Liver (tissue), 3 donors: Measurements from ENCODE around the gene FGFR4.

Experiments
- ATF3 ChIP-seq: IDR thresholded peaks from 2 replicates; pipeline ENCODE4 v1.6.1; 2016; ENCODE audit warnings: antibody characterized with exemption
- CTCF ChIP-seq: fragments of 150-350 bp; IDR thresholded peaks from 2 replicates; pipeline ENCODE4 v1.5.1; 2017; ENCODE audit warnings: improper control_type of control experiment, low read depth, low read length; ENCODE audit not compliant: missing input control
- JUND ChIP-seq, 2 donors: IDR thresholded peaks; 2 replicates each; pipeline ENCODE4 v1.6.1; 2016; ENCODE audit warnings: antibody characterized with exemption in 2 of 2
- MAX ChIP-seq: IDR thresholded peaks from 2 replicates; pipeline ENCODE4 v1.6.1; 2016; ENCODE audit warnings: antibody characterized with exemption
- RAD21 ChIP-seq, 2 donors: IDR thresholded peaks; 2 replicates each; pipeline ENCODE4 v1.6.1; 2016; ENCODE audit warnings: antibody characterized with exemption in 2 of 2, mild to moderate bottlenecking in 2 of 2
- REST ChIP-seq: IDR thresholded peaks from 2 replicates; pipeline ENCODE4 v1.6.1; 2016; ENCODE audit warnings: antibody characterized with exemption, mild to moderate bottlenecking
- SP1 ChIP-seq: IDR thresholded peaks from 2 replicates; pipeline ENCODE4 v1.6.1; 2018; ENCODE audit warnings: antibody characterized with exemption, mild to moderate bottlenecking
- donor health status: healthy.
- donor health status: healthy.

GRCh38 chr5:177085985-177086653 is 596 bp upstream of the FGFR4 start:
- no peak for TF ChIP-seq RAD21 (IDR thresholded peaks at IDR 0.05)
- no peak for TF ChIP-seq CTCF
- TF ChIP-seq ATF3, result no peak
- TF ChIP-seq REST, result no peak
- TF ChIP-seq MAX, result no peak
- TF ChIP-seq JUND (IDR thresholded peaks at IDR 0.05), result no peak
- no peak for TF ChIP-seq SP1
